Uterus (tissue), 2 donors: ENCODE data around the gene PTPRJ.

ENCODE experiments used
- POLR2A ChIP-seq, 2 donors: fragments of 450-650 bp; IDR thresholded peaks; one replicate each; pipeline ENCODE4 v1.6.1; 2016; ENCODE audit warnings: antibody characterized with exemption in 2 of 2, mild to moderate bottlenecking in 1 of 2, moderate library complexity in 1 of 2
- TF ChIP-seq, protein P1 (sequence below), 4 experiments: fragments of 200-600 bp in 2 of 4; fragments of 450-650 bp in 2 of 4; sonication (generic) in 2 of 4; IDR thresholded peaks; one replicate each; pipeline ENCODE4 v1.5.1; 2016 to 2019; ENCODE audit warnings: antibody characterized with exemption in 4 of 4, mild to moderate bottlenecking in 2 of 4, moderate library complexity in 1 of 4

- TF ChIP-seq, protein P1, sequence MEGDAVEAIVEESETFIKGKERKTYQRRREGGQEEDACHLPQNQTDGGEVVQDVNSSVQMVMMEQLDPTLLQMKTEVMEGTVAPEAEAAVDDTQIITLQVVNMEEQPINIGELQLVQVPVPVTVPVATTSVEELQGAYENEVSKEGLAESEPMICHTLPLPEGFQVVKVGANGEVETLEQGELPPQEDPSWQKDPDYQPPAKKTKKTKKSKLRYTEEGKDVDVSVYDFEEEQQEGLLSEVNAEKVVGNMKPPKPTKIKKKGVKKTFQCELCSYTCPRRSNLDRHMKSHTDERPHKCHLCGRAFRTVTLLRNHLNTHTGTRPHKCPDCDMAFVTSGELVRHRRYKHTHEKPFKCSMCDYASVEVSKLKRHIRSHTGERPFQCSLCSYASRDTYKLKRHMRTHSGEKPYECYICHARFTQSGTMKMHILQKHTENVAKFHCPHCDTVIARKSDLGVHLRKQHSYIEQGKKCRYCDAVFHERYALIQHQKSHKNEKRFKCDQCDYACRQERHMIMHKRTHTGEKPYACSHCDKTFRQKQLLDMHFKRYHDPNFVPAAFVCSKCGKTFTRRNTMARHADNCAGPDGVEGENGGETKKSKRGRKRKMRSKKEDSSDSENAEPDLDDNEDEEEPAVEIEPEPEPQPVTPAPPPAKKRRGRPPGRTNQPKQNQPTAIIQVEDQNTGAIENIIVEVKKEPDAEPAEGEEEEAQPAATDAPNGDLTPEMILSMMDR (IDR thresholded peaks at IDR 0.05): no peak
- no peak for TF ChIP-seq POLR2A (IDR thresholded peaks at IDR 0.05)
Observed at GRCh38 chr11:48052183-48053044, 72.1 kb downstream of the PTPRJ start.
